ENCODE measurements around the gene EYS. TPM values are rescaled to one million over a fixed set of nuclear protein-coding genes. Genes with fewer than 3 reads are reported as not detected.

The EYS gene
- total RNA-seq, 1 donor from 2014 or later: not detected

GRCh38 chr6:64902596-64902995 lies 804.4 kb downstream of the EYS start:
- no peaks in the 10 kb centered on the region for H3K9me3 ChIP-seq
- no peaks in the 10 kb centered on the region for H3K4me1 ChIP-seq
- intact Hi-C loops (cut with DNase I): no loop called here
- no peak for DNase-seq
- no peaks in the 10 kb centered on the region for H3K36me3 ChIP-seq
- H3K27ac ChIP-seq: no peak overlapping the region
- no peak for TF ChIP-seq CTCF (IDR thresholded peaks at IDR 0.05)
- ATAC-seq: no peak
- no peak overlapping the region for H3K4me3 ChIP-seq
- H3K27me3 ChIP-seq (ENCODE audit: low read depth): no peaks in the 10 kb centered on the region

- Histone ChIP-seq H3K27ac (no peak overlapping the region), H3K36me3 (no peaks in the 10 kb centered on the region), H3K4me1 (no peaks in the 10 kb centered on the region), H3K9me3 (no peaks in the 10 kb centered on the region), H3K27me3 (ENCODE audit: low read depth) (no peaks in the 10 kb centered on the region), H3K4me3 (no peak overlapping the region)
- intact Hi-C loops (cut with DNase I): no loop called here
- no peak for TF ChIP-seq CTCF (IDR thresholded peaks at IDR 0.05)
- no peak for ATAC-seq
- DNase-seq: no peak
Observed at GRCh38 chr6:64896939-64897338, 810.1 kb downstream of the EYS start.

DNA sequence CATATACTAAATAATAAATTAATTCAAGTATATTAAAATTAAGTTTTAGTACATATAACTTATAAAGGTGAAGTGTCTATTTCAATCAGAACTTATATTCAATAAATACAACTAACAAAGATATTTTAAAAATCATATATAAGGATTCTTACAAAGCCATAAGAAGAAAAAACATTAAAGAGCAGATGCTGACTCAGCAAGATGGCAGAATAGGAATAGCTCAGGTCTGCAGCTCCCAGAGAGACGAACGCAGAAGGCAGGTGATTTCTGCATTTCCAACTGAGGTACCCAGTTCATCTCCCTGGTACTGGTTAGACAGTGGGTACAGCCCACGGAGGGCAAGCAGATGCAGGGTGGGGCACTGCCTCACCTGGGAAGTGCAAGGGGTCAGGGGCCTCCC lies 811.1 kb downstream of the EYS start:
- DNase-seq (no peak), ATAC-seq (no peak)
- Histone ChIP-seq H3K9me3 (no peaks in the 10 kb centered on the region), H3K4me3 (no peak overlapping the region), H3K27ac (no peak overlapping the region), H3K4me1 (no peaks in the 10 kb centered on the region), H3K27me3 (ENCODE audit: low read depth) (no peaks in the 10 kb centered on the region), H3K36me3 (no peaks in the 10 kb centered on the region)
- intact Hi-C loops (cut with DNase I): no loop called here
- no peak for TF ChIP-seq CTCF (IDR thresholded peaks at IDR 0.05)

GRCh38 chr6:64890609-64891008 lies 816.4 kb downstream of the EYS start:
- H3K9me3 ChIP-seq: no peaks in the 10 kb centered on the region
- ATAC-seq (no peak), DNase-seq (no peak)
- no peak for TF ChIP-seq CTCF (IDR thresholded peaks at IDR 0.05)
- H3K27me3 ChIP-seq (ENCODE audit: low read depth): no peaks in the 10 kb centered on the region
- no peak overlapping the region for H3K4me3 ChIP-seq
- H3K4me1 ChIP-seq: no peaks in the 10 kb centered on the region
- H3K36me3 ChIP-seq: no peaks in the 10 kb centered on the region
- no peak overlapping the region for H3K27ac ChIP-seq
- intact Hi-C loops (cut with DNase I): no loop called here

- intact Hi-C loops (cut with DNase I): no loop called here
Observed at GRCh38 chr6:64889144-64889543, 817.9 kb downstream of the EYS start.

More at GRCh38 chr6:64889144-64889543, 817.9 kb downstream of the EYS start:
- ATAC-seq (no peak), DNase-seq (no peak)
- H3K4me3 ChIP-seq: no peak overlapping the region
- H3K9me3 ChIP-seq: no peaks in the 10 kb centered on the region
- no peaks in the 10 kb centered on the region for H3K27me3 ChIP-seq (ENCODE audit: low read depth)
- no peaks in the 10 kb centered on the region for H3K36me3 ChIP-seq
- no peak for TF ChIP-seq CTCF (IDR thresholded peaks at IDR 0.05)
- no peak overlapping the region for H3K27ac ChIP-seq
- H3K4me1 ChIP-seq: no peaks in the 10 kb centered on the region
